HG03457 (cell line): Measurements from ENCODE around the gene CNNM2.
"Not testable (repeated sequence)": the region's sequence is repeated elsewhere in the genome, so short reads cannot be mapped to it uniquely, and the experiment has no call there.

Source experiments
- ATAC-seq: cut with Tn5 transposase; IDR thresholded peaks from one replicate; pipeline ENCODE4 v1.9.1; 2021; ENCODE audit warnings: moderate number of reproducible peaks; ENCODE audit not compliant: unreplicated experiment

CNNM2 gene

DNA sequence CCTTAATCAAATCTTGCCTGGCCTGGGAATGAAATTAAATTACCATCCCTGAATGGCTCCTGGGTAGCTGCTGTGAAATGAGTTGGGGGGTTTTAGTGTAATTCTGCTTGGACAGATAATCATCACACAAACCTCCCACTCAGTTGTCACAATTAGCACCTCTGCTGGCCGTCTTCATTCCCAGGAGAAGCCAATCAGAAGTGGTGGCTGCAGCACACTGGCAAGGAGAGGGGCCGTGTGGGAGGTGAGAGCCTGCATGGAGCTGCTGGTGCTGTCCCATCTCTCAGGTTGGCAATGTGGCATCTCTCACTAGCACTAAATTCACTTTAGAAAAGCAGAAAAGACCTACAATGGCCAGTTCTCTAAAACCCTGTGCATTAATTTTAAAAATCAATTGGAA is 182.5 kb downstream of the CNNM2 start:
- no peak for ATAC-seq

DNA sequence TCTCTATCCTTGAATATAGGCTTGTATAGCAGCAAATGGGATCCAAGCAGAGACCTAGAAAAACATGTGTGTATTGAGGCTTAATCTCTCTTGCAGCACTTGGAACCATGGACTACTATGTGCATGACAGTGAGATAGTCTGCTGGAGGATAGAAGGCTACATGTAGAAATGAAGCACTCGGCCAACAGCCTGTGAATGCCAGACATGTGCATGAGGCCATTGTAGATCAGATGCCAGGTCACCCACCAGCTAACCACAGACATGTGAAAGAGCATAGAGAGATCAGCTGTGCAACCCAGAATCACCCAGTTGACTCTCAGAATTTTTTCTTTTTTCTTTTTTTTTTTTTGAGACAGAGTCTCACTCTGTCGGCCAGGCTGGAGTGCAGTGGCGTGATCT is 184.1 kb downstream of the CNNM2 start:
- no peak for ATAC-seq

DNA sequence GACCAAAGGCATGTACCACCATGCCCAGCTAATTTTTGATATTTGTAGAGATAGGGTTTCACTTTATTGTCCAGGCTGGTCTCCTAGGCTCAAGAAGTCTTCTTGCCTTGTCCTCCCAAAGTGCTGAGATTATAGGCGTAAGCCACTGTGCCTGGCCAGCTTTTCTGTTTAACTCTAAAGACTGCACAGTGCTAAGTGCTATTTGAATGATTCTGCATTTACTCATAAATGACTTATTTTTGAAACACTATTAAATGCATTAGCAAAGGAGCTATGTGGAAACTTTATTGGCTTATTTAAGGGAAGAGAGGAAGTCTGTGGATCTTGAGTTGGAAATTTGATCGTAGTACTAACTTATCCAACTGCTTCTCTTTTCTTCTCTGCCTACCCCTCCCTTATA is 185.9 kb downstream of the CNNM2 start:
- no peak for ATAC-seq

DNA sequence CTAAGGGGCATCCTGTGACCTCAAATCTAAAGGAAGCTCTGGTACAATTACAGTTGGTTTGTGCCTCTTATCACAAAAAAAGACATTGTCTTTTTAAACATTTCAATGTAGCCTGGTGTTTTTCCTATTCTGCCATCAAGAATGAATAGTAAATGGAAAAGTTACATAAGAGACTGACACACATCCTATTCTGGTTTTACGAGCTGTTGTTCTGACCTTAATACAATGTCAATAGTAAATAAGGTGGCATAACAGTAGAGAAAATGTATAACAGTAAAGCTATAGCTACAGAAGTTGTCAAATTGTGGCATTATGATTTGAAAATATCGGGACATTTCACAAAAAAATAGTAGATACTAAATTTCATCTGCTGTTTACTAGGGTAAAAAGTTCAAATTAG is 186.6 kb downstream of the CNNM2 start:
- no peak for ATAC-seq

DNA sequence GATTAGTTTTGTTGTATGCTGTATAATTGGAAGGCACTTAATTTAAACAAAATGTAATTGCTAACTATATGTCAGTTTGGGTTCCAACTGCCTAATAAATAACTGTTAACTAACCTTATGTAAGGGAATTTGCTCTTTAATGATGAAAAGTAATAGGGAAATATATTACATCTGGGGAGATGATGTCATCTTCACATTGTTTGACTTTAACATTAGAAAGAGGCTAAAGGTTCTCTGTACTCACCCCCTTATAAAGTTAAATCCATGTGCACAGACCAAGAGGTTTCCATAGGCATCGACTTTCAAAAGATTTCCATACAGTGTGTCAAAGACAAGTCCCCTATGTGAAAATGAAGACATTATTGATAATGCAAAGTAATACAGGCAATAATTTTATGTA is 187.4 kb downstream of the CNNM2 start:
- ATAC-seq: no peak

DNA sequence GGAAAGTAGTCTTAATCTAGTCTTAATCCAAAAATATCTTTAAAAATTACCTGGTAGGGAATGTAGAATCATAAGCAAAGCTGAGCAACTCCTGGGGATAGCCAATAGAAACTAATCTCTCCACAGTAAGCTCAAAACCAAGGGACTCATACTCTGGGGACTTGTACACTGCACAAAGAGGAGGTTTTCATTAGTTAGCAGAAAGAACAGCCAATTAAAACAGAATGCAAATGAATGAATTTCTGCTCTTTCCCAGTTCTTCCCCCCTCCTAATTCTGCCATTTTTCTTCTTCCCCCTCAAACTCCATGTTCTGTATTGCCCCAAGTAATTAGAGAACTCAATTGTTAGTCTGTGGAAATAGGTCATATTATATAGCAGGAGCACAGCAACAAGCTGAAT is 188.4 kb downstream of the CNNM2 start:
- no peak for ATAC-seq

DNA sequence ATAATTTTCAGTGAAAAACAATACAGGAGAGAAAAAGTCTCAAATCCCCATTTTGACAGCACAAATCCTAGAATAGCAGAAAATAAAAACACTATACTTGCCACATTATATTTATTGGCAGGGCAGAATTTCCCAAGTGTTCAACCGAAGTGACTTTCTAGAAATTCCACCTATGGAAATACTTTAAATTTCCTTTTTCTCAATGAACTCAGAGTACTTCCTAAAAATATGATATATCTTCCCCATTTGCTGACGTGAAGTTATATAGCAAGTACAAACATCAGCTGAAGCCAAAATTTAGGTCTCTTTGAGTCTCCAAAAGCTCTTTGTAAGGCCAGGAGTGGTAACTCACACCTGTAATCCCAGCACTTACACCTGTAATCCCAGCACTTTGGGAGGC is 191.7 kb downstream of the CNNM2 start:
- ATAC-seq: no peak

DNA sequence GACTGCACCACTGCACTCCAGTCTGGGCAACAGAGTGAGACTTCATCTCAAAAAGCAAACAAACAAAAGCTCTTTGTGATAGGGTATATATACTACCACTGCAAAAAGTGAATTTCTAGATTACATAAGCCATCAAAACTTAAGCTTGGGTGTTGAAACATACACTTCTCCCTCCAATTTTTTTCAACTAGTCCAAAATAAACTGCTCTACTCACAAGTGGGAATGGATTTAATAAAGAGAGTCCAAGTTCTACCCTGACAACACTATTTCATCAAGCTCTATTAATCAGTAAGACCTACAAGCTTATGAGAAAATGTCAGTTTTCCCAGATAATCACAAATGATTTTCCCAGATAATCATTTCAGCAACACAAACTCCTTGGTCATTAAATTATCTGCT is 192.3 kb downstream of the CNNM2 start:
- ATAC-seq: no peak

DNA sequence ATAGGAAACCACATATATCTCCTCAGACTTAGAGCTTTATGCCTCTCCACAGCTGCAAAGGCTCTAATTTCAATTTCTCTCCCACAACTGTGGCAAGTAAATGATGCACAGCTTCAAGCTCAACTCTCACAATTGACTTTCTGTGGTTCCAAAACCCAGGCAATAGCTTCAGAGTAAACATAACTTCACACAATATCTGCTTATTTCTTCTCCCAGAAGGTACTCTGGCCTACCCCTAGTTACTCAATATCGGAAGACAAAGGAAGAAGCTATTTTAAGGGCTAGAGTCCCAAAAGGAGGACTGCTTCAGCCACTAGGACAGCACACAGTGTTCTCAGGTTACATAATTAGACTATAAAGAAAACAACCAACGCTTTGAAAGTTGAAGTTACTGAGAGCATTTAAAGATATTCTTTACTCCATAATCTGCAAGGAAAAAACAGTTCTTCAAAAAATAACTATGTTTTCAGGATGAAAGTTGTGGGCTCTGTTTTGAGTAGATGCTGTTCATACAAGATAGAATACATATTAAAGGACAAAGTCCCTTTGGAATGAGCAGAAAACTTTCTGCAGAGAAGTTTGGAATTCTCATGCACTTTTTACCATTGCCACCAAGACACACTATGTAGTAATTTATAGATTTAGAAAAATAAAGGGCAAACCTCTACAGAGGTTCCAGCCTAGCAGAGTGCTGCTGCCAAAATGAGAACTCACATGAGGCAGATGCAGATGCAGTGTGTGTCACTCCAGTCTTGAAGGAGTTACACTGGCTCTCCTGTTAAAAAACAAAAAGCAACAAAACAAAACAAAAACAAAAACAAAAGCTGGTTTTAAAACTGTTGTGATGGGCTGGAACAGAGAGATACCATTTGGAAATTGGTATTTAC is 193.2 kb downstream of the CNNM2 start:
- peak; percentile 46 for ATAC-seq

DNA sequence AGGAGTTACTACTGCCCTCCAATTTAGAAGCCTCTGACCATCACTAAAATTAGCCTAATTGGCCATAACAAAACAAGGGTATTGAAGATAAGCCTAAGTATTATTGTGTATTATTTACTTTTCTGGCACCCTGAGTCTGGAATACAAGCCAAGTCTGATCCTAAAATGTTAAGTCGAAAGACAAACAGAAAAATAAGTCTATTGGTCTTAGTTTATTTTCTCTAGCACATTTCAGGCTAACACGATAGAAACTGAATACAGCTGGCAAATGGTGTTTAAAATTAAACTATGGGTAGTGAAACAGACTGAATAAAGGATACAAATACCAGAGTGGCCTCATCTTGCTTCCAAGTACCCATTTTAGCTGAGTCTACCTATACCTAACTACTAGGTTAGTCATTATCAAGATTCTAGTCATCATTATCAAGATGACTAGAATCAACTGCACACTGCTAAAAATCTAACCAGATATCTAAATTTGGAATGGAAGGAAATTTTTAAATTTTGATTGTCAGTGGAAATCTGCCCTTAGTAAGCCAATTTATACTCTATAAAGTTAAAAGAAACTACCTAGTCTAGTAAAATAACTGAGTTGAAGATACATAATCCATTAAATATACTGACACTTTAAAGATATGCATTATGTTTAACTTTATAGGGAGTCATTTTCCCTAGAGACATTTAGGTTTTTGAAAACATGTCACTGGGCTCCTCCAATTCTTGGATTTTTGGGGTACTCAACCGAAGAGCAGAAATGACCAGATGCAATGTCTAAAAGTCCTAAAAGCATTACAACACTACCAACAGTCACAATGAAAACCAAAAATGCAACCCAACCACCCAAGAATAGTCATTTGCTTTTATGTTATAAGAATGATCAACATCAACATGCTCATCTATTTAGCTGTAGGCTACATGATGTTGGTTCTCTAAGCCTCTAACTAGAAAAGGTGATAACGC is 194.1 kb downstream of the CNNM2 start:
- ATAC-seq: peak; percentile 58

DNA sequence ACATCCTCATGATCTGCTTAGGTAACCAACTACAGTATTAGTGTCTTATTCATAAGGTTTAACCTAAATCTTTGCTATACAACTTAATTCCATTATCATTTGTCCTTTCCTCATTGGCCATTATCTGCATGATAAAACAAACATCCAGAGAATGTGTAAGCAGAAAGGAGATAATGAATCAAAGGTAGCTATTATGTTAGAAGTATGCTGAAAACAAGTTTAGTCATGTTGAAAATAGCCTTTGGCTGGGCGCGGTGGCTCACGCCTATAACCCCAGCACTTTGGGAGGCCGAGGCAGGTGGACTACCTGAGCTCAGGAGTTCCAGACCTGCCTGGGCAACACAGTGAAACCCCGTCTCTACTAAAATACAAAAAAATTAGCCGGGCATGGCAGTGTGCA is 196.8 kb downstream of the CNNM2 start:
- ATAC-seq: no peak

DNA sequence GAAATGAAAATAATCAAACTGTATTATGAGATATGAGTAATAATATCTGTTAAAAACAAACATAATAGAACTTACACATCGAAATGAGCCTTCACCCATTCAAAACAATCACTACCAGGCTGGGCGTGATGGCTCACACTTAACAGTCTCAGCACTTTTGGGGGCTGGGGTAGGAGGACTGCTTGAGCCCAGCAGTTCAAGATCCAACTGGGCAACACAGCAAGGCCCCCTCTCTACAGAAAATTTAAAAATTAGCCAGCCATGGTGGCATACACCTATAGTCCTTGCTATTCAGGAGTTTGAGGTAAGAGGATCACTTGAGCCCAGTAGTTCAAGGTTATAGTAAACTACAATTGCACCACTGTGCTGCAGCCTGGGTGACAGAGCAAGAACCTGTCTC is 199.2 kb downstream of the CNNM2 start:
- ATAC-seq: no peak

DNA sequence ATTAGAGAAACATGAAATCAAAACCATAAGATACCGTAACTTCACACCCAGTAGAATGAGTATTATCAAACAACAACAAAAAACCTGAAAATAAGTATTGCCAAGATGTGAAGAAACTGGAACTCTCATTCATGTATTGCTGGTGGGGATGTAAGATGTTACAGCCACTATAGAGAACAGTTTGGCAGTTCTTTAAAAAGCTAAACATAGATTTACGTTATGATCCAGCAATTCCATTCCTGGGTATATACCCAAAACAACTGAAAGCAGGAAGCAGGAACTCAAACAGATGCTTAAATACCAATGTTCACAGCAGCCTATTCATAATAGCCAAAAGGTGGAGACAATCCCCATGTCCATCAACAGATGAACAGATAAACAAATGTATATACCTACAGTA is 202.5 kb downstream of the CNNM2 start:
- ATAC-seq: no peak

DNA sequence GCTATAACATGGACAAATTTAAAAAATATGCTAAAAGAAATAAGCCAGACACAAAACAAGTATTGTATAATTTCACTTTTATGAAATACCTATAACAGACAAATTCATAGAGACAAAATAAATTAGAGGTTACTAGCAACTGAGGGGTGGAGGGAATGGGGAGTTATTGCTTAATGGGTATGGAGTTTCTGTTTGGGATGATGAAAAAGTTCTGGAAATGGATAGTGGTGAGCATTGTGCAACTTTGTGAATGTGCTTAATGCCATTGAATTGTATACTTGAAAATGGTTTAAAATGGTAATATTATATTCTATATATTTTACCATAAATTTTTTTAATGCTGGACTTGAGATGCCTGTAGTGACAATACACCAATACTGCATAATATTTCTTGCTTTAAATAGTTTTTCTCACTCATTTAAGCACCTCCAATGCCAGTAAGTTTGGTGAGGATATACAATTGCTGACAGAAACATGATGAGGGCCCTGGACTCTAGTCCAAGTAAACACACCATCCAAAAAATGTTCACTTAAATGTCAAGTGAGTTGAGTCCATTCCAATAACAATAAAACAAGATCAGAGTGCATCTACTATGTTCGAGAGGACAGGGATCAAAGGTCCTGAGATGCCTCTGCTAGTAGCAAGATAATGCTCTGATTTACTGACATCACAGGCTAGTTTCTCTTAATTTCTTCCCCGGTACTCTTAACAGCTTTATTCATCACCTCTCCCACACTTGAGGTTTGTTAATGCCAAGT is 203.1 kb downstream of the CNNM2 start:
- no peak for ATAC-seq

DNA sequence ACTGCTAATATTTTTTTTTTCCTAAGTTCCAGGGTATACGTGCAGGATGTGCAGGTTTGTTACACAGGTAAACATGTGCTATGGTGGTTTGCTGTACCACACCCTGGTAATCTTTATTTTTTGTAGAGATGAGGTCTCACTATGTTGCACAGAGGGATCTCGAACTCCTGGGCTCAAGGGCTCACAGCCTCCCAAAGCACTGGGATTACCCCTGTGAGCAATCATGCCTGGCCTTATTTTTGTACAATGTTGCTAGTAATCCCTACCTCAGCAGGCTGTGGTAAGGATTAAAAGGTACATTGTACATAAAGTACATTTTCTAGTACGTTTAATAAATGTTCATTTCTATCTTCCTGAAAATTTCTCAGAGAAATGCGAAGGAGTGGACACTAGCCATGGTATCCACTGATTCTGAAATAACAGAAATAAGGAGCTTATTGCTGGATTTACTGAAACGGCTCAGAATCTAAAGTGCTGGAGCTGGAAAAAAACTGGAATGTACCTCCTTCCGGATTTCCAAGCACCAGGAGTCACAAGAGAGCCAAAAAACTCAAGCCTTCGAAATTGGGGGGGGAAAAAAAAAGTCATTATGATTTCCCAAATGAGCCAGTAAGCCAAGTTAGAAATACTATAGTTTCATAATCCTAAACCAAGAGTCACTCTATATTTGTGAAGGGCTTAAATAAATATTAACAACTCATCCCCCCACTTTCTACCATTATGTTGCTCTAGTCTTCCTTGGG is 205.4 kb downstream of the CNNM2 start:
- no peak for ATAC-seq

DNA sequence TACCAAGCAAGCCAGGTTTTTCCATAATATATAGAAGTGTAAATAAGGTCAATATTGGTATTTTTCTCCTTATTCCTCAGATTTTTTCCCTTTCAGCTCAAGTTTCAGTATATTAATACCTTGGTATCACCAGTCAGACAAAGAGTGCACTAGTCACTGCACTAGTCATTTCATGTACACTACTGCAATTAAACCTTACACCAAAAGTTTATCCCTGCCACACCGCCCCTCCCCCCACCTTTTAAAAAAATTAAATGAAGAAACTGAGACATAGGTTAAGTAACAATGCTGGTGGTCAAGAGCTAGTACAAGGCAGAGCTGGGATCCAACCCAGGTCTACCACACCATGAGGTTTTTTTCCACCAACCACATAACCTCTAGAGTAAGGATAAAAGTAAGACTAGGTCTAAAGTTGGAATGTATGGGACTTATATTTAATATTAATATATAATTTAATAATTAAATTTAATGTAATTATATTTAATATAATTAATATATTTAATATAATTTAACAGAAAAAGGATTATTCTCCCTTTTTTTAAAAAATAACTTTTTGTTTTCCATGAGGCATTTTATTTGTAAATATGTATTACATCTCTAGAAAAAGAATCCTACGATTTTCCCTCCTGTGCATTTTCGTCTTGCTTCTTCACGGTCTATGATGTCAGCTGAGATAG is 206.5 kb downstream of the CNNM2 start:
- no peak for ATAC-seq

DNA sequence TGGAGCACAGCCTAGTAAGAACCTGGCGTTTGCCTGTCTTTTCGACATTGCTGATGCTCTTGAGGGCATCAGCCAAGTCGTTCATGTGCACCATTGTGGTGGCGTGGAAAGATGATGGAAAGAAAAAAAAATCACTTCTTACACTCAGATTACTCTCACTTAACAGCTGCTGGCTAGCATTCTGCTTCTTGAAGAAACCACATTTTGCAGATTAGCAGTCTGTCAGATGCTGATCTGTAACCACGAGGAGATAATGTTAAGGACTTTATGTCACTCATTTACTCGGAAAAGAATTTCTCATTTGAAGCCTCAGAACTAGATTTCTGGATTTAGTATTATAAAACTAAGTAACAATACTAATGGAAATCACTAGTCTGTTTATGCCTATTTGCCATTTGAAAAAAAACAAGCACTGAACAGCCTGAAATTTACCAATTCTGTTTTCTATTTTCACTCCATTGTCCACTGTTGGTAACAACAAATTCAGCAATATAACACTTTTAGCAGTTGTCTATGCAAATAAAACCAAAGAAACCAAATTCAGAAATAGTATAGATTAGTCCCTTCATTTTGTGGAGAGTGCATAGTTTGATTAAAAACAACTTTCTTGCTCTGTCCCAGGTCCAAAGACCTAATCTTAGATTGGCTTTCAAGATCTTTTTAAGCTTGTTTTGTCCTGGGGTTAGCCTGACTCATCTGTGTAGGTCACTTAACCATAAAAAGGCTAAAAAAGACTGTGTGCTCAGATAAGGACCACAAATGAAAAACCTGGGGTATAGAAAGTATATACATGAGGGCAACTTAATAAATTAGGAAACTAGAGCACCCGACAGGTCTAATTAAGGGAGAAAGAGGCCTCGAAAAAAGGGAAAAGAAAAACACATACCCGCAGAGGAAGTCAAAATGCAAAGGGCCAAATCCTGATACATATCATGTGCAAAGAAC is 207.5 kb downstream of the CNNM2 start:
- no peak for ATAC-seq

DNA sequence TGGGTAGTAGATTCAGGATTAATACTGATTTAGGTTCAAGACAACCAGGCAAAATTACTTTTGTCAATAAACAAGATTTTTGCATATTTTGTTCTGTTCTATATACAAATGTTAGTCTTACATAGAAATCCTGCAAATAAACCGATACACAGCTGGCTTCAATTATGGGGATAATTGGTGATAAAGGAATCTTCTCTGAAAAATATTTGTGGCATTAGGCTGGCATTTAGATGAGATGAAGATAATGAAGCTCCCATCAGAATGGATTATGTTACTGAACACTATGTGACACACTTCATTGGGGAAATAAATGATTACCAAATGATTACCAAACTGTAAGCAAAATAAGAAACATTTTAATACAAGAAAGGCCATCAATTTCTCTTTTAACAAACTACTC is 209.1 kb downstream of the CNNM2 start:
- ATAC-seq: no peak

DNA sequence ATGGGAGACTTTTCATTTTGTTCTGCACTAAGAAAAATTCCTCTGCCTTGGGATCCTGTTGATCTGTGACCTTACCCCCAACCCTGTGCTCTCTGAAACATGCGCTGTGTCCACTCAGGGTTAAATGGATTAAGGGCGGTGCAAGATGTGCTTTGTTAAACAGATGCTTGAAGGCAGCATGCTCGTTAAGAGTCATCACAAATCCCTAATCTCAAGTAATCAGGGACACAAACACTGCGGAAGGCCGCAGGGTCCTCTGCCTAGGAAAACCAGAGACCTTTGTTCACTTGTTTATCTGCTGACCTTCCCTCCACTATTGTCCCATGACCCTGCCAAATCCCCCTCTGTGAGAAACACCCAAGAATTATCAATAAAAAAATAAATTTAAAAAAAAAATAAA is 212.1 kb downstream of the CNNM2 start:
- not testable (repeated sequence) for ATAC-seq
